Tibial nerve (tissue), 4 donors: ENCODE results near the gene FNDC3B. TPM values are rescaled to one million over a fixed set of nuclear protein-coding genes. Genes with fewer than 3 reads are reported as not detected.

Experiments used
- DNase-seq, 2 donors: peaks; one replicate each; pipeline ENCODE4 v3.0.0-alpha.2; 2019; ENCODE audit warnings: low spot score in 2 of 2
- H3K27ac ChIP-seq, 4 donors: fragments of 200-600 bp; sonication (generic) in 3 of 4; one replicate each; pipeline ENCODE4 v1.5.1; 2017 to 2019; ENCODE audit warnings: mild to moderate bottlenecking in 1 of 4
- H3K27me3 ChIP-seq, 2 donors: fragments of 200-600 bp; sonication (generic) in 1 of 2; one replicate each; pipeline versions ENCODE4 v1.5.1 to v1.6.0; 2017 to 2019
- H3K36me3 ChIP-seq, 3 donors: fragments of 200-600 bp; sonication (generic); one replicate each; pipeline ENCODE4 v1.5.1; 2018 to 2019
- H3K4me1 ChIP-seq, 4 donors: fragments of 200-600 bp; sonication (generic) in 3 of 4; one replicate each; pipeline ENCODE4 v1.5.1; 2017 to 2019
- H3K4me3 ChIP-seq, 4 donors: fragments of 200-600 bp; sonication (generic) in 3 of 4; one replicate each; pipeline ENCODE4 v1.5.1; 2017 to 2019; ENCODE audit warnings: mild to moderate bottlenecking in 1 of 4, moderate library complexity in 1 of 4
- H3K9me3 ChIP-seq, 4 donors: fragments of 200-600 bp; sonication (generic) in 3 of 4; one replicate each; pipeline ENCODE4 v1.5.1; 2017 to 2019
- CTCF ChIP-seq, 5 experiments: fragments of 200-600 bp in 3 of 5; fragments of 450-650 bp in 2 of 5; sonication (generic) in 3 of 5; IDR thresholded peaks; one replicate each; pipeline ENCODE4 v1.5.1; 2016 to 2019; ENCODE audit warnings: antibody characterized with exemption in 5 of 5, mild to moderate bottlenecking in 3 of 5, moderate library complexity in 2 of 5
- EP300 ChIP-seq, 2 donors: sonication (generic); formaldehyde crosslinking; IDR thresholded peaks; one replicate each; pipeline ENCODE4 v1.6.1; 2017; ENCODE audit warnings: antibody characterized with exemption in 2 of 2, mild to moderate bottlenecking in 1 of 2
- POLR2A ChIP-seq, 2 donors: fragments of 450-650 bp; IDR thresholded peaks; one replicate each; pipeline ENCODE4 v1.6.1; 2017; ENCODE audit warnings: antibody characterized with exemption in 2 of 2, mild to moderate bottlenecking in 2 of 2, moderate library complexity in 2 of 2
- WGBS, 2 donors: methylation state at CpG; one replicate each; pipeline ENCODE4 v1.1.5; 2018; 5-methylcytosine and 5-hydroxymethylcytosine counted together
- total RNA-seq, 4 donors: library from RNA; depleted of rRNA; stranded (reverse); fragments of >200 nt; gene quantifications; one replicate each; pipeline ENCODE4 v1.1.0, GENCODE V29; 2016

FNDC3B gene
- total RNA-seq, 4 donors from 2014 or later: 87.5 to 106 (median 95.7) TPM

- Histone ChIP-seq H3K27me3 (no peaks in the 10 kb centered on the region), H3K27ac (peak overlapping the region in 1 of 4 donors; percentile 45), H3K36me3 (no peaks in the 10 kb centered on the region), H3K4me1 (peaks cover 0 to 53% (median 11%) of the 10 kb centered on the region in 4 donors), H3K9me3 (no peaks in the 10 kb centered on the region), H3K4me3 (no peak overlapping the region)
- DNase-seq: no peak
- TF ChIP-seq CTCF (IDR thresholded peaks at IDR 0.05) (no peak), EP300 (IDR thresholded peaks at IDR 0.05) (no peak), POLR2A (IDR thresholded peaks at IDR 0.05) (no peak)
- 88 to 92% methylated on average over 7 of the region's 7 CpGs for WGBS, 2 donors
Observed at GRCh38 chr3:172094621-172095557, 55.5 kb downstream of the FNDC3B start.

- no peaks in the 10 kb centered on the region for H3K27me3 ChIP-seq
- no peak overlapping the region for H3K4me3 ChIP-seq
- peaks cover 0 to 67% (median 11%) of the 10 kb centered on the region in 4 donors for H3K4me1 ChIP-seq
- WGBS, 2 donors: 56 to 58% methylated on average over 3 of the region's 3 CpGs
- H3K9me3 ChIP-seq: no peaks in the 10 kb centered on the region
- H3K27ac ChIP-seq: peak overlapping the region in 2 of 4 donors; percentile 29 to 55
- DNase-seq: no peak
- peak in 1 of 2 donors; percentile 34 for TF ChIP-seq EP300 (IDR thresholded peaks at IDR 0.05)
- TF ChIP-seq POLR2A (IDR thresholded peaks at IDR 0.05): no peak
- H3K36me3 ChIP-seq: no peaks in the 10 kb centered on the region
Observed at GRCh38 chr3:172096881-172097420, 57.6 kb downstream of the FNDC3B start.

GRCh38 chr3:172097585-172097984, 58.2 kb downstream of the FNDC3B start:
- Histone ChIP-seq H3K27ac (no peak overlapping the region), H3K9me3 (no peaks in the 10 kb centered on the region), H3K36me3 (no peaks in the 10 kb centered on the region), H3K27me3 (no peaks in the 10 kb centered on the region), H3K4me1 (peaks cover 0 to 73% (median 13%) of the 10 kb centered on the region in 4 donors), H3K4me3 (no peak overlapping the region)
- TF ChIP-seq POLR2A (IDR thresholded peaks at IDR 0.05) (no peak), EP300 (IDR thresholded peaks at IDR 0.05) (no peak), CTCF (IDR thresholded peaks at IDR 0.05) (no peak)
- 86 to 98% methylated on average over 1 of the region's 1 CpG for WGBS, 2 donors
- DNase-seq: no peak

GRCh38 chr3:172098698-172099494, 59.5 kb downstream of the FNDC3B start:
- TF ChIP-seq EP300 (IDR thresholded peaks at IDR 0.05) (no peak), POLR2A (IDR thresholded peaks at IDR 0.05) (no peak), CTCF (IDR thresholded peaks at IDR 0.05) (no peak)
- H3K36me3 ChIP-seq: no peaks in the 10 kb centered on the region
- peaks cover 0 to 86% (median 19%) of the 10 kb centered on the region in 4 donors for H3K4me1 ChIP-seq
- no peak for DNase-seq
- no peaks in the 10 kb centered on the region for H3K9me3 ChIP-seq
- no peak overlapping the region for H3K4me3 ChIP-seq
- H3K27me3 ChIP-seq: no peaks in the 10 kb centered on the region
- no peak overlapping the region for H3K27ac ChIP-seq
- WGBS, 2 donors: 47 to 48% methylated on average over 9 of the region's 9 CpGs

- TF ChIP-seq POLR2A (IDR thresholded peaks at IDR 0.05): no peak
- no peak for TF ChIP-seq CTCF (IDR thresholded peaks at IDR 0.05)
- no peak for TF ChIP-seq EP300 (IDR thresholded peaks at IDR 0.05)
- H3K27me3 ChIP-seq: no peaks in the 10 kb centered on the region
- H3K4me1 ChIP-seq: peaks cover 0 to 92% (median 22%) of the 10 kb centered on the region in 4 donors
- WGBS, 2 donors: 48 to 52% methylated on average over 1 of the region's 1 CpG
- no peak overlapping the region for H3K4me3 ChIP-seq
- no peak overlapping the region for H3K27ac ChIP-seq
- no peaks in the 10 kb centered on the region for H3K36me3 ChIP-seq
- H3K9me3 ChIP-seq: no peaks in the 10 kb centered on the region
- no peak for DNase-seq
Observed at GRCh38 chr3:172099495-172099808, 60.1 kb downstream of the FNDC3B start.
